Transverse colon (tissue), 4 donors: ENCODE data around the gene COL4A6.

Source experiments
- POLR2A ChIP-seq: fragments of 450-650 bp; IDR thresholded peaks from one replicate; pipeline ENCODE4 v1.6.1; 2016; ENCODE audit warnings: antibody characterized with exemption, mild to moderate bottlenecking, moderate library complexity
- POLR2AphosphoS5 ChIP-seq, 3 donors: sonication (generic); formaldehyde crosslinking; IDR thresholded peaks; one replicate each; pipeline ENCODE4 v1.6.1; 2016; ENCODE audit warnings: antibody characterized with exemption in 3 of 3
- TF ChIP-seq, protein P1 (sequence below), 5 experiments: fragments of 200-600 bp in 3 of 5; fragments of 450-650 bp in 2 of 5; sonication (generic) in 3 of 5; IDR thresholded peaks; 1 replicate in 2 of 5; 2 replicates in 3 of 5; pipeline ENCODE4 v1.5.1; 2016 to 2017; ENCODE audit warnings: antibody characterized with exemption in 5 of 5, inconsistent platforms in 3 of 5, mild to moderate bottlenecking in 2 of 5, moderate library complexity in 1 of 5

DNA sequence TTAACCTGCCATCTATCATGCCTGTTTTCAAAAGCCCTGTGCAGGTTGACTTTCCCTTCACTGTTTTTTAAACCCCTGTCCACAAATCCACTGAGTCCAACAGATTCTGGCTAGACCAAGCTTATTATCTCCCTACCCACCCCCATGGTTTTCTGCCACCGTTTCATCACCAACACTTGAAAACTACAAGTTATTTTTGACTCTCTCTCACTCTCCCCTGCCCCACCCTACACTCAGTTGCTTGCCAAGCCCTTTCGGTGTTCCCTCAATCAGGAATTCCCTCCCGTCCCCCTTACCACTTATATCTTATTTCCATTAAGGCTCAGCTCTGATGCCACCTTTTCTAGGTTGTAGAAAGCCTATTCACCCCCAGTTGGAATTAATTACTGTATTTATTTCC is 316.9 kb downstream of the COL4A6 start:
- TF ChIP-seq, protein P1, sequence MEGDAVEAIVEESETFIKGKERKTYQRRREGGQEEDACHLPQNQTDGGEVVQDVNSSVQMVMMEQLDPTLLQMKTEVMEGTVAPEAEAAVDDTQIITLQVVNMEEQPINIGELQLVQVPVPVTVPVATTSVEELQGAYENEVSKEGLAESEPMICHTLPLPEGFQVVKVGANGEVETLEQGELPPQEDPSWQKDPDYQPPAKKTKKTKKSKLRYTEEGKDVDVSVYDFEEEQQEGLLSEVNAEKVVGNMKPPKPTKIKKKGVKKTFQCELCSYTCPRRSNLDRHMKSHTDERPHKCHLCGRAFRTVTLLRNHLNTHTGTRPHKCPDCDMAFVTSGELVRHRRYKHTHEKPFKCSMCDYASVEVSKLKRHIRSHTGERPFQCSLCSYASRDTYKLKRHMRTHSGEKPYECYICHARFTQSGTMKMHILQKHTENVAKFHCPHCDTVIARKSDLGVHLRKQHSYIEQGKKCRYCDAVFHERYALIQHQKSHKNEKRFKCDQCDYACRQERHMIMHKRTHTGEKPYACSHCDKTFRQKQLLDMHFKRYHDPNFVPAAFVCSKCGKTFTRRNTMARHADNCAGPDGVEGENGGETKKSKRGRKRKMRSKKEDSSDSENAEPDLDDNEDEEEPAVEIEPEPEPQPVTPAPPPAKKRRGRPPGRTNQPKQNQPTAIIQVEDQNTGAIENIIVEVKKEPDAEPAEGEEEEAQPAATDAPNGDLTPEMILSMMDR (IDR thresholded peaks at IDR 0.05) = no peak
- no peak for TF ChIP-seq POLR2AphosphoS5 (IDR thresholded peaks at IDR 0.05)
- no peak for TF ChIP-seq POLR2A
